Stomach (tissue), 9 donors: ENCODE results near the gene KRTAP10-2. TPM values are rescaled to one million over a fixed set of nuclear protein-coding genes. Genes with fewer than 3 reads are reported as not detected.

Source experiments
- DNase-seq, 2 donors: peaks; one replicate each; pipeline versions ENCODE4 v3.0.0 to v3.0.0-alpha.2; 2013 to 2019
- H3K27ac ChIP-seq, 5 donors: fragments of 200-600 bp in 4 of 5; sonication (generic) in 4 of 5; one replicate each; pipeline ENCODE4 v1.5.1; 2013 to 2019; ENCODE audit warnings: mild to moderate bottlenecking in 1 of 5, moderate library complexity in 1 of 5
- H3K27me3 ChIP-seq, 3 donors: fragments of 200-600 bp; sonication (generic); one replicate each; pipeline ENCODE4 v1.5.1; 2017 to 2019; ENCODE audit warnings: mixed run types in 1 of 3
- H3K36me3 ChIP-seq, 4 donors: fragments of 200-600 bp; sonication (generic); 1 replicate in 3 of 4; 2 replicates in 1 of 4; pipeline ENCODE4 v1.5.1; 2016 to 2019
- H3K4me1 ChIP-seq, 4 donors: fragments of 200-600 bp; sonication (generic); one replicate each; pipeline ENCODE4 v1.5.1; 2016 to 2019
- H3K4me3 ChIP-seq, 4 donors: fragments of 200-600 bp; sonication (generic) in 3 of 4; one replicate each; pipeline ENCODE4 v1.5.1; 2016 to 2019; ENCODE audit warnings: mild to moderate bottlenecking in 1 of 4
- H3K9me3 ChIP-seq, 4 donors: fragments of 200-600 bp; sonication (generic); one replicate each; pipeline ENCODE4 v1.5.1; 2016 to 2019
- EP300 ChIP-seq: sonication (generic); formaldehyde crosslinking; IDR thresholded peaks from one replicate; pipeline ENCODE4 v1.6.1; 2017; ENCODE audit warnings: antibody characterized with exemption
- POLR2A ChIP-seq, 4 donors: fragments of 450-650 bp; IDR thresholded peaks; one replicate each; pipeline ENCODE4 v1.6.1; 2016; ENCODE audit warnings: antibody characterized with exemption in 4 of 4, control low read depth in 2 of 4, mild to moderate bottlenecking in 1 of 4, moderate library complexity in 1 of 4
- POLR2AphosphoS5 ChIP-seq, 3 donors: sonication (generic); formaldehyde crosslinking; IDR thresholded peaks; one replicate each; pipeline ENCODE4 v1.6.1; 2016; ENCODE audit warnings: antibody characterized with exemption in 3 of 3
- WGBS, 5 donors: extraction: QIAGEN DNeasy Blood & Tissue Kit in 3 of 5; methylation state at CpG; one replicate each; pipeline versions ENCODE4 v1.1.5 to v1.1.7; 2013 to 2018; 5-methylcytosine and 5-hydroxymethylcytosine counted together
- intact Hi-C: fragments of 100-400 bp; cut with DNase I; formaldehyde crosslinking; loops from one replicate; pipeline ENCODE4 v1.15.1; 2023; ENCODE audit warnings: low total_unique reads
- polyA plus RNA-seq, 3 donors: library from polyadenylated mRNA; stranded (reverse); fragments of 200-250 nt; gene quantifications; one replicate each; pipeline ENCODE4 v1.2.3, GENCODE V29; 2013
- total RNA-seq, 5 donors: library from RNA; depleted of rRNA; stranded (reverse); fragments of >200 nt; gene quantifications; one replicate each; pipeline versions ENCODE4 v1.1.0 to v1.2.3, GENCODE V29; 2014 to 2016
- TF ChIP-seq, protein P1 (sequence below), 7 experiments: fragments of 450-650 bp in 4 of 7; fragments of 200-600 bp in 3 of 7; sonication (generic) in 3 of 7; IDR thresholded peaks; one replicate each; pipeline ENCODE4 v1.5.1; 2016 to 2019; ENCODE audit warnings: antibody characterized with exemption in 7 of 7, control low read depth in 2 of 7, mild to moderate bottlenecking in 1 of 7
- donor health status: healthy with polysubstance abuse.
- donor health status: Bipolar disorder and iron deficiency.
- donor health status: healthy.

KRTAP10-2 gene
- total and polyA plus RNA-seq, 8 donors: not detected

DNA sequence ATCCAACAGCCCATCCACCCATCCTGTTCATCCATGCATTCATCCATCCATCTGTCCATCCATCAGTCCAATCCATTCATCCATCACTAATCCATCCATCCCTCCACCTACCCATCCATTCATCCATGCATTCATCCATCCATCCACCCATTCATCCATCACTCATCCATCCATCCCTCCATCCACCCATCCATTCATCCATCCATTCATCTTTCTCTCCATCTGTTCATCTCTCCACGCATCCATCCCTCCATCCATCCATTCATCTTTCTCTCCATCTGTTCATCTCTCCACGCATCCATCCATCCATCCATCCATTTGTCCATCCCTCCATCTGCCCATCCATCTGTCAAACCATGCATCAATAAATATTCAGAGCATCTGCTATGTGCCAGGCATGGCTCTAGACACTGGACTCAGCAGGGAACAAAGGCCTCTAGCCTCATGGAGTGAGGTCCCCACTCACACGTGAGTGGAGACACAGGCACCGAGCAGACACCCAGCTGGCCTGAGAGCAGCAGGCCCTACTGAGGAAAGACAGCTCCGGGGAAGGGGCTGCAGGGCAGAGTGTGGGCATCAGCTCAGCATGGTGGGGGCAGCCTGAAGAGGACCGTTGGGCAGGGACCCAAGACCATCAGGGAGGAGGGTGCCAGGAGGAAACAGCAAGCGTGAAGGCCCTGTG, 20.9 kb downstream of the KRTAP10-2 start:
- H3K4me1 ChIP-seq: no peaks in the 10 kb centered on the region
- TF ChIP-seq POLR2A (IDR thresholded peaks at IDR 0.05) (no peak), POLR2AphosphoS5 (IDR thresholded peaks at IDR 0.05) (no peak), EP300 (no peak)
- TF ChIP-seq, protein P1, sequence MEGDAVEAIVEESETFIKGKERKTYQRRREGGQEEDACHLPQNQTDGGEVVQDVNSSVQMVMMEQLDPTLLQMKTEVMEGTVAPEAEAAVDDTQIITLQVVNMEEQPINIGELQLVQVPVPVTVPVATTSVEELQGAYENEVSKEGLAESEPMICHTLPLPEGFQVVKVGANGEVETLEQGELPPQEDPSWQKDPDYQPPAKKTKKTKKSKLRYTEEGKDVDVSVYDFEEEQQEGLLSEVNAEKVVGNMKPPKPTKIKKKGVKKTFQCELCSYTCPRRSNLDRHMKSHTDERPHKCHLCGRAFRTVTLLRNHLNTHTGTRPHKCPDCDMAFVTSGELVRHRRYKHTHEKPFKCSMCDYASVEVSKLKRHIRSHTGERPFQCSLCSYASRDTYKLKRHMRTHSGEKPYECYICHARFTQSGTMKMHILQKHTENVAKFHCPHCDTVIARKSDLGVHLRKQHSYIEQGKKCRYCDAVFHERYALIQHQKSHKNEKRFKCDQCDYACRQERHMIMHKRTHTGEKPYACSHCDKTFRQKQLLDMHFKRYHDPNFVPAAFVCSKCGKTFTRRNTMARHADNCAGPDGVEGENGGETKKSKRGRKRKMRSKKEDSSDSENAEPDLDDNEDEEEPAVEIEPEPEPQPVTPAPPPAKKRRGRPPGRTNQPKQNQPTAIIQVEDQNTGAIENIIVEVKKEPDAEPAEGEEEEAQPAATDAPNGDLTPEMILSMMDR (IDR thresholded peaks at IDR 0.05): no peak
- peaks cover 0 to 49% (median 0%) of the 10 kb centered on the region in 3 donors for H3K27me3 ChIP-seq
- intact Hi-C loops: no loop called here
- H3K27ac ChIP-seq: no peak overlapping the region
- no peaks in the 10 kb centered on the region for H3K36me3 ChIP-seq
- no peaks in the 10 kb centered on the region for H3K9me3 ChIP-seq
- no peak for DNase-seq
- no peak overlapping the region for H3K4me3 ChIP-seq
- 66 to 86% (median 80%) methylated on average over 7 of the region's 7 CpGs for WGBS, 5 donors

DNA sequence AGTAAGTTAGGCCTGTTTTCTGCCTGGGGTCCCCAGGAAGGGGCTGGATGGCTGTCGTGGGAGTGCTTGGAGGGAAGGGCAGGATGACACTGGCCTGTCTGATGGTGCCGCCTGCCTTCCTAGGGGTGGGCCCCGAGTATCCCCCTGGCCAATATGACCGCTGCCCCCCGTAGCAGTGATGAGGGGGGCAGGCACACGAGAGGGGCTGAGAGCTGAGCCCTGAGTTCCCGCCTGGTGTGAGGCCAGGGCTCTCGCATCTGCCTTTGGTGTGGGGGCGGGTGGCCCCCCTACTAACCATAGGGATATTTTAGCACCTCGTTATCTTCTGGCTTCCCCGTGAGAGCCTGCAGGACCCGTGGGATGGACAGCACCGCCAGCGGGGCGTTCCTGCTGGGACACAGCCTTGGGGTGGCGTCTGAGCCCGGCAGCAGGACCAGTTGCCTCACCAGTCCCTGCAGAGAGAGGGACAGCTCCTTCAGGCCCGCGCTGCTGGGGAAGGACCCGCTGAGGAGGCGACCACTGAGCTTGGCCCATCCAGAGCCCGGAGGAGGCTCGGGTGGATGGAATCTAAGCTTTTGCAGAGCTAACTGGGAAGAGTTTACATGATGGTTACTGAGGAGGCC, 21.7 kb downstream of the KRTAP10-2 start:
- 68 to 77% (median 75%) methylated on average over 21 to 23 of the region's 23 CpGs for WGBS, 5 donors
- no peaks in the 10 kb centered on the region for H3K4me1 ChIP-seq
- H3K27ac ChIP-seq: no peak overlapping the region
- DNase-seq: no peak
- TF ChIP-seq POLR2AphosphoS5 (IDR thresholded peaks at IDR 0.05) (no peak), EP300 (no peak), POLR2A (IDR thresholded peaks at IDR 0.05) (no peak)
- TF ChIP-seq, protein P1 (IDR thresholded peaks at IDR 0.05): no peak
- intact Hi-C loops: no loop called here
- no peak overlapping the region for H3K4me3 ChIP-seq
- no peaks in the 10 kb centered on the region for H3K9me3 ChIP-seq
- no peaks in the 10 kb centered on the region for H3K36me3 ChIP-seq
- H3K27me3 ChIP-seq: peaks cover 0 to 56% (median 0%) of the 10 kb centered on the region in 3 donors

DNA sequence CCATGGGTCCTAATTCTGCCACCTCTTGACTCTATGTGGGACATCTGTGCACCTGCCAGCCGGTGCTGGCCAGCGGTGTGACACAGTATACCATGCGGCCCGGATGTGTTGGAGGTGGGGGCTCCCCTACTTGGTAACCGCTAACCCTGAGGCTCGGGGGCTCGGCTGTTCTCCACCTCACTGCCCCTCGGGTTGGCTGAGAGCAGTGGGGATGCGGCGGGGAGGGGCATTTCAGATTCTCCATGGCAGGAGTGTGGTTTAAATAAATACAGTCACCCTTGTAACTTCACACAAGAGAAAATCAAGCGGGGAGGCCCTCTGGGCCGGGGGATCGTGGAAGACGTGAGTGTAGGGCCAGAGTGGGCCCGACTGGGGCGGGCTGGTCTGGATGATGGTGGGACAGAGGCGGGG, 22.3 kb downstream of the KRTAP10-2 start:
- Histone ChIP-seq H3K27me3 (peaks cover 0 to 56% (median 0%) of the 10 kb centered on the region in 3 donors), H3K27ac (no peak overlapping the region), H3K4me1 (no peaks in the 10 kb centered on the region), H3K36me3 (no peaks in the 10 kb centered on the region), H3K9me3 (no peaks in the 10 kb centered on the region), H3K4me3 (no peak overlapping the region)
- no peak for TF ChIP-seq EP300
- TF ChIP-seq, protein P1 (IDR thresholded peaks at IDR 0.05): no peak
- TF ChIP-seq POLR2AphosphoS5 (IDR thresholded peaks at IDR 0.05): no peak
- no peak for TF ChIP-seq POLR2A (IDR thresholded peaks at IDR 0.05)
- DNase-seq: peak in 1 of 2 donors; percentile 18
- 86 to 91% (median 89%) methylated on average over 11 to 17 of the region's 17 CpGs for WGBS, 5 donors
- intact Hi-C loops: no loop called here

DNA sequence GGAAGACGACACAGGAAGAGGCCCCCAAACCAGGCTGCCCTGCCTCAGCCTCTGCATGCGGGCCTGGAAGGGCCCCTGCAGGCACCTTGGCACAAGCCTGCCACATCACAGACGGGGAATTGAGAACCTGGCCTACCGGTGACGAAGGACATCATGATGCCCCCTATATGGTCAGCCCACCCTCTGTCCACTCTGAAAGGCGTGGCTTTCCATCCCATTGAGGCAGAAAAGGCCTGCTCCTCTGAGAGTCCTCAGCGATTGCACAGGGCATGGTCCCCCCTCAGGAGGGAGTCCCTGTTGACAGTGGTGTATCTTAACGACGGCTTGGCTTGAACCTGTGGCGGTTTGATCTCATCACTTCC, 22.7 kb downstream of the KRTAP10-2 start:
- no peak overlapping the region for H3K27ac ChIP-seq
- intact Hi-C loops: no loop called here
- no peak for DNase-seq
- no peak overlapping the region for H3K4me3 ChIP-seq
- H3K36me3 ChIP-seq: no peaks in the 10 kb centered on the region
- no peaks in the 10 kb centered on the region for H3K4me1 ChIP-seq
- H3K9me3 ChIP-seq: no peaks in the 10 kb centered on the region
- TF ChIP-seq POLR2A (IDR thresholded peaks at IDR 0.05): no peak
- no peak for TF ChIP-seq POLR2AphosphoS5 (IDR thresholded peaks at IDR 0.05)
- no peak for TF ChIP-seq EP300
- TF ChIP-seq, protein P1 (IDR thresholded peaks at IDR 0.05): no peak
- peaks cover 0 to 55% (median 0%) of the 10 kb centered on the region in 3 donors for H3K27me3 ChIP-seq
- 82 to 88% (median 85%) methylated on average over 4 to 10 of the region's 10 CpGs for WGBS, 5 donors
